CD4-positive, alpha-beta T cell treated with Interleukin-12 subunit alpha and Interleukin-12 subunit beta, for 1 hour (primary cell): ENCODE results near the gene ZNF862.
A peak's percentile ranks its signal among the peaks of the same experiment; 100 is the strongest.

Experiments used
- DNase-seq: peaks from one replicate; pipeline ENCODE4 v3.0.0-alpha.2; 2020

ZNF862 gene

GRCh38 chr7:149838224-149838991 lies at the start of gene ZNF862:
Gene ZNF862, plus strand, starts transcription at chr7:149838375. Its CDS starts 237 bp downstream, at chr7:149838612.
- peak; percentile 97 for DNase-seq

GRCh38 chr7:149789101-149789500 lies 49.1 kb upstream of the ZNF862 start:
- no peak for DNase-seq

GRCh38 chr7:149790146-149790548 lies 48.0 kb upstream of the ZNF862 start:
- peak; percentile 32 for DNase-seq

DNA sequence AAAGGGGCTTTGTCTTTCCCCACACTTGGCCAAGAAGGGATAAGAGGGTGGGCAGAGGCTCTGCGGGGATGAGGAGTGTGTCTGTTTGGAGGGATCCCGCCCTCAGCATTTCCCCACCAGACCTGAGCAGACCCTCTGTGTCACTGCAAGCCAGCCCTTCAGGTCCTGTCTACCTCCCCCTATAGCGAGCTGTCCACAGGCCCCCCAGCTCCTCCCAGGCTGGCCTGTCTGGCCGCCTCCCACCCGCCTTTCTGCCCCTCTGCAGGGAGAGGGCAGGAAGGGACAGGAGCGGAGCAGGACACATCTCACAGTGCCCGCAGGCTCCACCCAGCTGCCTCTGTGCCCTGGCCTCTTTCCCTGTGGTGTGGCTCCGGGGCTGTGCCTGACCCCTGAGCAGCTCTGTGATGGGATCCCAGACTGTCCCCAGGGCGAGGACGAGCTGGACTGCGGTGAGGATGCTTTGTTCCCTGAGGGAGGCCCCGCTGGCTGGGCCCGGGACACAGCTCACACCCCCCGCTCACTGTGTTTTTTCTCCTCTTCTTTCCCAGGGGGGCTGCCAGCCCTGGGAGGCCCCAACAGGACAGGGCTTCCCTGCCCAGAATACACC lies 47.3 kb upstream of the ZNF862 start:
- DNase-seq, result no peak

- no peak for DNase-seq
Observed at GRCh38 chr7:149791411-149792219, 46.6 kb upstream of the ZNF862 start.

DNA sequence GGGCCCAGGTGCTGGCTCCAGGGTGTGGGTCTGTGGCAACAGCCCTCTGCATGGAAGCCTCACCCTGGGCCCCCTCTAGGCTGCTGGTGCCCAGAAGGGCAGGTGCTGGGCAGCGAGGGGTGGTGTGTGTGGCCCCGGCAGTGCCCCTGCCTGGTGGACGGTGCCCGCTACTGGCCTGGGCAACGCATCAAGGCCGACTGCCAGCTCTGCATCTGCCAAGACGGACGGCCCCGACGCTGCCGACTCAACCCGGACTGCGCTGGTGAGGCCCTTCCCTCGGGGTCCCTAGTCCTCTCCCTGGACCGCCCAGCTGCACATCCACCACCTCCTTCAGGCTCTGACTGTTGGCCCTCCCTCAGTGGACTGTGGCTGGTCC lies 46.0 kb upstream of the ZNF862 start:
- no peak for DNase-seq

DNA sequence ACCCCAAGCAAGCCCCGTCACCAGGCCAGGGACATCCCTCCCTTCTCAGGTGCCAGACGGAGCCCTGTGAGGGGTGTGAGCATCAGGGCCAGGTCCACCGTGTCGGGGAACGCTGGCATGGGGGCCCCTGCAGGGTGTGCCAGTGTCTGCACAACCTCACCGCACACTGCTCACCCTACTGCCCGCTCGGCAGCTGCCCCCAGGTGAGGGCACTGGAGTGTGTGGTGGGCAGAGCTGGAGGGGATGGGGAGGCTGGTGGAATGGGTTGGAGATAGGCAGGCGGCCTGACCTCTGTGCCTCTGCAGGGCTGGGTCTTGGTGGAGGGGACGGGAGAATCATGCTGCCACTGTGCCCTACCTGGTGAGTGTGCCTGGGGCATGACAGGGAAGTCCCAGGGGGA lies 44.9 kb upstream of the ZNF862 start:
- no peak for DNase-seq

DNA sequence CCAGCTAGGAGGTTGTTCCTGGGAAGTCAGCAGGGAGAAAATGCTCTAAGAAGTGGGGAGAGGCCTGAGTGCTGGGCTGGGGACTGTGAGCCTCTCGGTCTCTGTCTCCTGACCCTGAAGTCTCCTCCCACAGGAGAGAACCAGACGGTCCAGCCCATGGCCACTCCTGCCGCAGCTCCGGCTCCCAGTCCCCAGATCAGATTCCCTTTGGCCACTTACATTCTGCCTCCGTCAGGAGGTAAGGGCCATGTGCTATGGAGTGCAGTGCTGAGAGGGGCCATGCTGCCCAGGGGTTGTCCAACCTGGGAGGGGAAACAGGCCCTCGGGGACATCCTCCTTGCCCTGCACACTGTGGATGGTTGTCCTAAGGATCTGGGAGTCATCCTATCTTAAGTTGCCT lies 43.5 kb upstream of the ZNF862 start:
- no peak for DNase-seq

GRCh38 chr7:149795126-149795525 lies 43.0 kb upstream of the ZNF862 start:
- DNase-seq, result no peak

DNA sequence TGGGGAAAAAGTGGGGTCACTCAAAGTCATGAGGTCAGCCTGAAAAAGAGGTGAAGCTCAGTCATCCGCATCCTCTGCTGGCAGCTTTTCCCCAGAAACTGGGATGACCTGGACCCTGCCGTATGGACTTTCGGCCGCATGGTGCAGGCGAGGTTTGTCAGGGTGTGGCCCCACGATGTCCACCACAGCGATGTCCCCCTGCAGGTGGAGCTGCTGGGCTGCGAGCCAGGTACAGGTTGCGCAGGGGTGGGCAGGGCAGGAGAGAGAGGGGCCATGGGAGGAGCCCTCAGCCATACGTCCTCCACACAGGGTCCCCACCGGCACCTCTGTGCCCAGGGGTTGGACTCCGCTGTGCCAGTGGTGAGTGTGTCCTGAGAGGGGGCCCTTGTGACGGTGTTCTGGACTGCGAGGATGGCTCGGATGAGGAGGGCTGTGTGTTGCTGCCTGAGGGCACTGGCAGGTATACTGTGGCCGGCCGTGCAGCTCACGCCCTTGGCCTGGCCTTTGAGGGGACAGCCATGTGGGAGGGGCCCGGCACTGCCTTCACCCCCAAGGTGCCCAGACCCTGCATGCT lies 41.8 kb upstream of the ZNF862 start:
- DNase-seq, result no peak

DNA sequence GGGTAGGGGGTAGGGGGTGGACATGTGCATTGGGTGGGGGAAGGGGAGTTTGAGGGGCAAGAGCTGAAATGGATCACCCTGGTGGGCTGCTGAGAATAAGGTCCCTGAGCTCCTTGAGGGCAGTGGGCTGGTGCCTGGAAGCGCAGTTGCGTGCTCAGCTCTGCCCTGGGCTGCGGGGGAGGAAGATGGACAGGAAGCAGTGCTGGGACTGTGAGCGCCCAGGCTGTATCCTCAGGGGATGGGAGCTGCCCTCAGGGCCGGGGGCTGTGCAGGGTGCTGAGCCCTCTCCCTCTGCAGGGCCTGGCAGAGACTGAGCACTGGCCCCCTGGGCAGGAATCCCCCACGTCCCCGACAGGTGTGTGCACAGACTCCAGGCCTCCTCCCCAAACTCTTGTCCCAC lies 40.4 kb upstream of the ZNF862 start:
- DNase-seq, result no peak

DNA sequence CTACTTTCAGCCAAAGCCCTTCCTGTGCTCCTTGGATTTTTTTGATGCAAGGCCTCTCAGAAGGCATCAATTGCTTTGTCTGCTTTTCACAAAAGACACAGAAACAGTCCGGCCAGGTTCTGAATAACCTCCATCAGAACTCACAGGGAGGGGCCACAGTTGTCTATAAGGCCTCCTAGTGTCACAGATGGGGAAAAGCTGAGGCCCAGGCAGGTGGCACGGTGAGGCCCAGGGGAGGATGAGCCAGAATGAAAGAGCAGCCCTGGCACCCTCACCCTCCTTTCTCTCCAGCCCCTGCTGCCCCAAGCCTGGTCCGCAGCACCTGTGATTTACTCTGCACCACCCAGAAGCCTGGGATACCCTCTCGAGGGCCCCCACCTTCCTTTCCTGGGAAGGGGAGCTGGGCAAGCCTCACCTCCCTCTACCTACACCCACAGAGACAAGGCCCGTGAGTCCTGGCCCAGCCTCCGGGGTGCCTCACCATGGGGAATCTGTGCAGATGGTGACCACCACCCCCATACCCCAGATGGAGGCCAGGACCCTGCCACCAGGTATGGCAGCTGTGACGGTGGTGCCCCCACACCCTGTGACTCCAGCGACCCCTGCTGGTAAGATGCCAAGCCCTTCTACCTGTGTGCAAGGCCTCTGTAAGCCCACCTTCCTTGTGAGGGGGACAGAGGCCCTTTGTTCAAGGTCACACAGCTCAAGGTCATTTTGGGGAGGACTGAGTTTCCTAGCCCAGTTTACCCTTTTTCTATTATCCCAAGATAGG lies 38.6 kb upstream of the ZNF862 start:
- peak; percentile 60 for DNase-seq

GRCh38 chr7:149800169-149800555 lies 38.0 kb upstream of the ZNF862 start:
- DNase-seq, result no peak

- DNase-seq, result no peak
Observed at GRCh38 chr7:149801002-149801566, 37.1 kb upstream of the ZNF862 start.

DNA sequence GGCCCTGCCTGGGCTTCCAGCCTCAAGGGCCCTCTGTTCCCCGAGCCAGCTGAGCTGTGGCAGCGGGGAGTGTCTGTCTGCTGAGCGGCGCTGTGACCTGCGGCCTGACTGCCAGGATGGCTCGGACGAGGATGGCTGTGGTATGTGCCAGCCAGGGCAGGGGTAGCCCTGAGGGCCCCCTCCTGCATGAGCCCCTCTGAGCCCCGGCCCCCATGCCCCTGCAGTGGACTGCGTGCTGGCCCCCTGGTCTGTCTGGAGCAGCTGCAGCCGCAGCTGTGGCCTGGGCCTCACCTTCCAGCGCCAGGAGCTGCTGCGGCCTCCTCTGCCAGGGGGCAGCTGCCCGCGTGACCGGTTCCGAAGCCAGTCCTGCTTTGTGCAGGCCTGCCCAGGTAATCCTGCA lies 36.4 kb upstream of the ZNF862 start:
- DNase-seq, result no peak

DNA sequence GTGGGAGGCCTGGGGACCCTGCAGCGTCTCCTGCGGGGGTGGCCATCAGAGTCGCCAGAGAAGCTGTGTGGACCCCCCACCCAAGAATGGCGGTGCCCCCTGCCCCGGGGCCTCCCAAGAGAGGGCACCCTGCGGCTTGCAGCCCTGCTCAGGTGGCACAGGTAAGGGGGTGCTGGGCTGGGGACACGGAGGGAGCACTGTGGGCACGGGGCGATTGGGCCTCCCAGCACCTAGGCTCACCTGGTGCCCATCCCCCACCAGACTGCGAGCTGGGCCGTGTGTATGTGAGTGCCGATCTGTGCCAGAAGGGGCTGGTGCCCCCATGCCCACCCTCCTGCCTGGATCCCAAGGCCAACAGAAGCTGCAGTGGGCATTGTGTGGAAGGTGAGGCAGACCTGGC lies 35.2 kb upstream of the ZNF862 start:
- no peak for DNase-seq

DNA sequence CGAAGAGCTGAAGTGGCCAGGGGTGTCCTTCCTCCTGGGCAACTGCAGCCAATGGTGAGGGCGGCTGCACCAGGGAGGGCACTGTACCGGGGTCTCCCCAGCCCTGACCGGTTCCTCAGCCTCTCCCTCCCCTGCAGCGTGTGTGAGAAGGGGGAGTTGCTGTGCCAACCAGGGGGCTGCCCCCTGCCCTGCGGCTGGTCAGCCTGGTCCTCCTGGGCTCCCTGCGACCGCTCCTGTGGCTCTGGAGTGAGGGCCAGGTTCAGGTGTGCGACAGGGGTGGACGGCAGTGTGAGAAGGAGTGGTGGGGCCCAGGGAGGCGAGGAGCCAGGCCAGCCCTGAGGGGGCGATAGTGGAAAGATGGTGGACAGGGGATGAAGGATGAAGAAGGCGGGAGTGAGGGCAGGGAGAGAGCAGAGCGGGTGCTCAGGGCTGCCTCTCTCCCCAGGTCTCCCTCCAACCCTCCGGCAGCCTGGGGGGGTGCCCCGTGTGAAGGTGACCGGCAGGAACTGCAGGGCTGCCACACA lies 34.6 kb upstream of the ZNF862 start:
- no peak for DNase-seq

DNA sequence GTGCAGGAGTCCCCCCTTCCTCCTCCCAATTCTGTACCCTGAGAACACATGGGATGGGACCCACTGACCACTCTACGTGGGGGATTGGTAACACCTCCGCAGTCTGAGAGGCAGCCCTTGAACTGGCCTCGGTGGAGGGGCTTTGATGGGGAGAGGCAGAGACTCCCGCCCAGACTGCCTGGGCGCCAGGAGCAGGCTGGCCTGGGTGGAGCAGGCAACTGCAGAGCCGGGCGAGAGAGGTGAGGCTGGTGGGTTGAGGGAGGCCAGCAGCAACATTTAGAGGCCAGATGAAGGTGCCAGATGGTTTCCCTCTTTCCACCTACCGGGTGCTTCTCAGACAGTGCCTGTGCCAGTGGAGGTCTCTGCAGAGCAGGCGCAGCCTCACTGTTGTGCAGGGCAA lies 34.1 kb upstream of the ZNF862 start:
- DNase-seq, result no peak

DNA sequence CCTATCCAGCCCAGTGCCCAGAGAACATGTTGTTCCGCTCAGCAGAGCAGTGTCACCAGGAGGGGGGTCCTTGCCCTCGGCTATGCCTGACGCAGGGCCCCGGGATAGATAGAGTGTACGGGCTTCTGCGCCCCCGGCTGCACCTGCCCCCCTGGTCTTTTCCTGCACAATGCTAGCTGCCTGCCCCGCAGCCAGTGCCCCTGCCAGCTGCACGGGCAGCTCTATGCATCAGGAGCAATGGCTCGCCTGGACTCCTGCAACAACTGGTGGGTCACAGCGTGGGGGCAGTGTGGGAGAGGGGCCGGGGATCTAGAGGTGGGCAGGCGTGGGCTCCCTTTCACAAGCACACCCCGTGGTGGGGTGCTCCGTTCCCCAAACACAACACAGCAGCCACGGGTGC lies 31.4 kb upstream of the ZNF862 start:
- DNase-seq, result no peak

- DNase-seq, result no peak
Observed at GRCh38 chr7:149808311-149808710, 29.9 kb upstream of the ZNF862 start.

DNA sequence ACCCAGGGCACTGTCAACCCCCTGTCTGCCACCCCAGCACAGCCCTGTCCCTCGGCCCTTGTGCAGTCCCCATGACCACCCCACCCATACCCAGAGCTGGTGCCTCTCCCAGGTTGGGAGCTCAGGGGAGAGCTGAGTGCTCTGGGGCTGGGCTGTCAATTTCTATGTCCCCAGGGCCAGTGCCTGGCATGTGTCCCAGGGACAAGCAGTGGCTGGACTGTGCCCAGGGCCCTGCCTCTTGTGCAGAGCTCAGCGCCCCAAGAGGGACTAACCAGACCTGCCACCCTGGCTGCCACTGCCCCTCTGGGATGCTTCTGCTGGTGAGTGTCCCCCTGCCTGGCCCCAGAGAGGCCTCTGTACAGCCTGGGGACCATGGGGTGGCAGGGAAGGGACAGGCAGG lies 29.0 kb upstream of the ZNF862 start:
- no peak for DNase-seq

DNA sequence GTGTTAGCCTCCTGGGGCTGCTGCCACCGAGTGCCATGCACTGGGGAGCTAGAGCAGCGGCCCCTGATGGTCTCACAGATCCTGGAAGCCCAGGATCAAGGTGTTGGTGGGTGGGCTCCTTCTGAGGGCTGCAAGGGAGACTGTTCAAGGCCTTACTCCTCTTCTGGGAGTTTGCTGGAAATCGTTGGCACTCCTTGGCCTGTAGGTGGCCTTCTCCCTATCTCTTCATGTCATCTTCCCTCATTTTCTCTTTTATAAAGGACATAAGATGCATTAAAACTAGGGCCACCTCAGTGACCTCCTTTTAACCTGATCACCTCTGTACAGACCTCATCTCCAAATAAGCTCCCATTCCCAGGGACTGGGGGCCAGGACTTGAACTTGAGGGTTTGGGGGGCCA lies 27.0 kb upstream of the ZNF862 start:
- no peak for DNase-seq
